ENCODE measurements around the gene RAI1.

The RAI1 gene

DNA sequence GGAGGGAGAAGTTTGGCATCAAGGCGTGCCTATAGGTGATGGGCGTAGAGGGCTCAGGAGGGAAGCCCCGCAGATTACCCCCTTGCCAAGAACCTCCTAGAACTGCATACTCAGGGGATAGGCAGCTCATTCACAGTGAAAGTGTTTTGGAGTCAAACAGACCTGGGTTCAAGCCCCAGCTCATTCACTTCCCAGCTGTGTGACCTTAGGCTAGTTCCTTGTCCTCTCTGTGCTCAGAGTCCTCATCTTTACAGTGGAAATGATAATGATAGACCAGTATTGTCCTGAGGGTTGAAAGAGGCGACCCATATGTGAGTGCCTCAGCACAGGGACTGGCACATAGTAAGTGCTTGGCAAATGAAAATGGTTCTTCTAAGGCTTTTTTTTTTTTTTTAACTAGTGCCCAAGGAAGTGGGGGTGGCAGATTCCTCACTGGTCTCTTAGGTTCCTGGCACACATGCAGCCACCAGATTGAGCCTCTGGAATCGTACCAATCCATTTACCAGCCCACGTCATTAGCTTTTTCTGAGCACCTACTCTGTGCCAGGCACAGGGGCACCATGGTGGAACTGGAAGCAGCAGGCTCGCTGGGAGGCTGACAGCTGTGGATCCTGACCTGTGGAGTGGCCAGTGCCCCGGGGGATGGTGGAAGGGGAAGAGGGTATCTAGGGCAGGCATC is 79.8 kb downstream of the RAI1 start:
- DNase-seq (ENCODE audit: low read depth) = no peak
- TF ChIP-seq, protein P1, sequence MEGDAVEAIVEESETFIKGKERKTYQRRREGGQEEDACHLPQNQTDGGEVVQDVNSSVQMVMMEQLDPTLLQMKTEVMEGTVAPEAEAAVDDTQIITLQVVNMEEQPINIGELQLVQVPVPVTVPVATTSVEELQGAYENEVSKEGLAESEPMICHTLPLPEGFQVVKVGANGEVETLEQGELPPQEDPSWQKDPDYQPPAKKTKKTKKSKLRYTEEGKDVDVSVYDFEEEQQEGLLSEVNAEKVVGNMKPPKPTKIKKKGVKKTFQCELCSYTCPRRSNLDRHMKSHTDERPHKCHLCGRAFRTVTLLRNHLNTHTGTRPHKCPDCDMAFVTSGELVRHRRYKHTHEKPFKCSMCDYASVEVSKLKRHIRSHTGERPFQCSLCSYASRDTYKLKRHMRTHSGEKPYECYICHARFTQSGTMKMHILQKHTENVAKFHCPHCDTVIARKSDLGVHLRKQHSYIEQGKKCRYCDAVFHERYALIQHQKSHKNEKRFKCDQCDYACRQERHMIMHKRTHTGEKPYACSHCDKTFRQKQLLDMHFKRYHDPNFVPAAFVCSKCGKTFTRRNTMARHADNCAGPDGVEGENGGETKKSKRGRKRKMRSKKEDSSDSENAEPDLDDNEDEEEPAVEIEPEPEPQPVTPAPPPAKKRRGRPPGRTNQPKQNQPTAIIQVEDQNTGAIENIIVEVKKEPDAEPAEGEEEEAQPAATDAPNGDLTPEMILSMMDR (IDR thresholded peaks at IDR 0.05; ENCODE audit: control insufficient read depth, extremely low read depth, insufficient read depth) = no peak

DNA sequence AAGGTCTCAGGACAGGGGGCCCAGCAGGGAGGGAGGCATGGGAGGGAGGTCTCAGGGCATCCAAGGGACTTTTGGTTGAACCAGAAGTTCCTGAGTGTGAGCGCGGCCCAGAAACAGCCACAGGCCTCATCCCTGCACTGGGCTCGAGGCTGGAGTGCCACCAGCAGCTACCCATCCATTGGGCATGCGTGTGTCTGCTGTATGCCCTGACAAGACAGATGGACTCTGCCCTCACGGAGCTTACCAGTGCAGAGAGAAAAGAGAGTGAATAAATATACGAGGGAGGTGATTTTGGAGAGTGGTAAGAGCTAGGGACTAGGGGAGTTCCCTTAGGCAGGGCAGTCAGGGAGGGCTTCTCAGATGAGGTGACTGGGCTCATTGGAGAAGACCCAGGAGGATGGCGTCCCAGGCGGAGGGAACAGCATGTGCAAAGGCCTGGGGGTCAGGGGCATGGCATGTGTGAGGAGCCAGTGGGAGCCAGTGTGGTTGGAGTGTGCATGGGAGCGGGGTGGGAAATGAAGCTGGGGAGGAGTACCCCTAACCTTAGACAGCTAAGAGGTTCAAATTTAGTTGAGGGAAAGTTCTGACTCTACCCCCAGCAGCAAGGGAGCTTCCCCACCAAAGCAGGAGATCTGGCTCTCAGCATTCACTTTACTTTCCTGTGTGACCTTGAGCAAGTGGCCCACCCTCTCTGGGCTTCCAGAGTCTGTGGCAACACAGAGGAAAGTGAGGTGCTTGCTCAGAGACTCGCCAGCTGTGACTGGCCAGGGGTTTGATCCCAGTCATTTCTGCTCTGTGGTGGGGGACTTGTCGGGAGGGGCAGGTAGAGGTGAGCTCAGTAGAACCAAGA is 80.9 kb downstream of the RAI1 start:
- TF ChIP-seq, protein P1 (IDR thresholded peaks at IDR 0.05; ENCODE audit: control insufficient read depth, extremely low read depth, insufficient read depth) = no peak
- H3K4me3 ChIP-seq (ENCODE audit: low read depth, low read length) = no peak overlapping the region
- DNase-seq (ENCODE audit: low read depth) = no peak

More for the DNA sequence above, 79.8 kb downstream of the RAI1 start:
- H3K4me3 ChIP-seq (ENCODE audit: low read depth, low read length) = no peak overlapping the region

DNA sequence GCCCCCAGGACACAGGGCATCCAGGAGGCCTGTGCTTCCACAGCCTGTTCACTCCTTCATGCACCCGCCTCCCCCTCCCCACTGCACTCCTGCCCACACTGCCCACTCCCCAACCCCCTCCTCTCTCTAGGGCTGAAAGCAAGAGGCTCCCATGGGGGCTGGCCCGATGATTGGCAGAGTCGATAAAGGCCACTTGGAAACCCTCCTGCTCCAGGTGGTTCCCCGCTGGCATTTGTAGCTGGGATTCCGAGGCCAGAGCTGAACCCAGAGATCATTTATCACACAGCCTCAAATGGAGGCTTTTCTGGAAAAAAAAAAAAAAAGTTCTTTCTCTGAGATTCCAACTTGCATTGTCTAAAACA is 81.5 kb downstream of the RAI1 start:
- no peak overlapping the region for H3K4me3 ChIP-seq (ENCODE audit: low read depth, low read length)
- TF ChIP-seq, protein P1 (IDR thresholded peaks at IDR 0.05; ENCODE audit: control insufficient read depth, extremely low read depth, insufficient read depth) = no peak
- DNase-seq (ENCODE audit: low read depth) = no peak

DNA sequence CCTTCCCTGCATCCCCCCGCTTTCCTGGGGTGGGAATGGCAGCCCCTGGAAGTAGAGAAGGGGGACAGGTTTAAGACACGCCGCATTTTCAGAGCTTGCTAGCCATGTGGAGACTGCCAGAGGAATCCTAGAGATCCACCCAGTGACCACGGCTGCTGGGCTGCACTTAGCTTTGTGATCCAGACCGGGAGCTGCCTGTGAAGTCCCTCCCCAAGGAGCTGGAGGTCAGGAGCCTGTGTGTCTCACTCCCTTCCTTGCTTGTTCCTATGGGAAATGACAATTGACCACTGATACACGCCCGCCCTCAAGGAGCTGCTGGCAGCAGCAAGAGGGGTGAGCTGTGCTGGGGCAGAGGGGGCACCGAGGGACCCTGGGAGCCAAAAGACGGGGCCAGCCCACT is 81.9 kb downstream of the RAI1 start:
- no peak for DNase-seq (ENCODE audit: low read depth)
- TF ChIP-seq, protein P1 (IDR thresholded peaks at IDR 0.05; ENCODE audit: control insufficient read depth, extremely low read depth, insufficient read depth) = no peak
- no peak overlapping the region for H3K4me3 ChIP-seq (ENCODE audit: low read depth, low read length)

DNA sequence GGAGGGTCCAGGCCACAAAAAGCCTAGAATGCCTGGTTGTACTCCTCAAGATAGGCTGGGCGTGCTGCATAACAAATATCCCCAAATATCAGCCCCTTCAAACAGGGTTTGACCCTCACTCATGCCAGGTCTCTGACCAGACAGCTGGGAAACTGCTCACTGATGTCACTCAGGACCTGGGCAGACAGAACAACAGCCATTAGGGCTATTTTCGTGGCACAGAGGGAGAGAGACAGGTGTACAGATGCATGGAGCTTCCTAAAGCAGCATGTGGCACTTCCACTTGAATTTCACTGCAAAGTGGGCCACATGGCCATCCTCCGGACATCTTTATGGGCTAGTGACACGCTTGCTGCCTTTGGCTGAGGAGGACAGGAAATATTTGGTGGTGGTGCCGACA is 82.5 kb downstream of the RAI1 start:
- DNase-seq (ENCODE audit: low read depth) = no peak
- H3K4me3 ChIP-seq (ENCODE audit: low read depth, low read length) = no peak overlapping the region
- TF ChIP-seq, protein P1 (IDR thresholded peaks at IDR 0.05; ENCODE audit: control insufficient read depth, extremely low read depth, insufficient read depth) = no peak

DNA sequence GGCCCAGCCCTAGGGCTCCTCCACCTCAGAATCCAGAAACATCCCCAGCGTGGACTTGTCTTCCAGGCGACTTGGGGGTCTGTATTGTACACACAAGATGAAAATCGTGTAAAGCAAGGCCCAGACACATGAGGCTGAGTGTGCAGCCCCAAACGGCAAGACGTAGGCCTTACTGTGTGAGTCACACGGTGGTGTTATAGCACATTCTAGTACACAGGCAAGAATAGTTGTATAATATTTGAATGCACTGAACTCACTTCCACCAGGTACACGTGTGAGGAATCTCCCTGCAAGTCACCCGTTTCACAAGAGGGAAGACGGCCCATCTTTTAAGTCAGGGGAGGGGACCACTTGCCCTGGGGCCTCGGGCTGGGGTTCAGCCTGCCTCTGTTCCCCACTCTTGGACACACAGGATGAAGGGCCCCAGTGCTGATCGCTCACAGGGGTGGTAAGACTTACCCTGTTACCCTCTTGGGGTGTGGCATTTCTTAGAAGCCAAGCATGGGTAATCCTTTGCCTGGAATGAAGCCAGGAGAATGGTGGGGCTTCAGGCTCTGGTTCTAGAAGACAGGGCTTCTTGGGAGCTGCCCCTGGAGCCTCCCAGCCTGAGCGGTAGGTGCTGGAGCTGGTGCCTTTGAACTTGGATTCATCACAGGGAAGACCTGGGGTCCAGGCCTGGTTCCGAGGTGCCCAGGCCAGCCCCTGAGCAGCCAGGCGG is 84.3 kb downstream of the RAI1 start:
- DNase-seq (ENCODE audit: low read depth) = no peak
- H3K4me3 ChIP-seq (ENCODE audit: low read depth, low read length) = no peak overlapping the region
- TF ChIP-seq, protein P1 (IDR thresholded peaks at IDR 0.05; ENCODE audit: control insufficient read depth, extremely low read depth, insufficient read depth) = no peak
